GM12878 (cell line): ENCODE results near the gene TECPR1. TPM values are rescaled to one million over a fixed set of nuclear protein-coding genes. Genes with fewer than 3 reads are reported as not detected.
A peak's percentile ranks its signal among the peaks of the same experiment; 100 is the strongest.

Source experiments
- ATAC-seq: fragments of 200-7000 bp; cut with Tn5 transposase; 3 replicates; pipeline ENCODE4 v1.9.1; 2020; ENCODE audit warnings: mild to moderate bottlenecking, moderate library complexity
- BruUV-seq: library from RNA; stranded (reverse); fragments of 400-500 nt; replicated peaks from 2 replicates; lab custom pipeline; 2021; lab: Mats Ljungman, UMichigan
- CTCF ChIA-PET: fragments of 300-600 bp; sonication (Branson Sonifier 250); formaldehyde crosslinking; extraction: SDS; loops from one replicate; lab custom pipeline; 2021; ENCODE audit warnings: inconsistent platforms; lab: Yijun Ruan, JAX
- POLR2A ChIA-PET: fragments of 350-600 bp; formaldehyde crosslinking; extraction: SDS; loops from one replicate; lab custom pipeline; 2021; ENCODE audit warnings: inconsistent platforms; lab: Charles Lee
- RAD21 ChIA-PET: fragments of 300-600 bp; sonication (Branson Sonifier 250); formaldehyde crosslinking; loops from one replicate; lab custom pipeline; 2023; ENCODE audit warnings: antibody characterized with exemption; ENCODE audit not compliant: unreplicated experiment; lab: Charles Lee
- SMC1A ChIA-PET: fragments of 300-600 bp; sonication (Branson Sonifier 250); formaldehyde crosslinking; loops from one replicate; lab custom pipeline; 2023; ENCODE audit not compliant: unreplicated experiment, uncharacterized antibody; lab: Charles Lee
- DNase-seq: peaks from one replicate; pipeline ENCODE4 v3.0.0-alpha.2; 2011; ENCODE audit warnings: low read depth, low spot score
- FAIRE-seq: peaks from 3 replicates; lab custom pipeline; 2011; peaks lifted over from hg19 to GRCh38; lab: Jason Lieb, UNC
- H2AFZ ChIP-seq: 2 replicates; pipeline ENCODE4 v1.6.0; 2011; ENCODE audit warnings: low read depth, low read length, control low read depth; ENCODE audit not compliant: control insufficient read depth
- H3K27ac ChIP-seq: 2 replicates; pipeline ENCODE4 v1.5.1; 2011; ENCODE audit warnings: control low read depth; ENCODE audit not compliant: control insufficient read depth, insufficient read depth
- H3K27me3 ChIP-seq, 2 experiments: replicated peaks in 1 of 2; 2 replicates each; pipeline versions ENCODE4 v1.6.0 to v1.6.1; 2011; ENCODE audit warnings: low read length in 1 of 2; ENCODE audit not compliant: control insufficient read depth in 2 of 2, insufficient read depth in 2 of 2
- H3K36me3 ChIP-seq, 2 experiments: 2 replicates each; pipeline ENCODE4 v1.5.1; 2011; ENCODE audit warnings: low read length in 1 of 2; ENCODE audit not compliant: control insufficient read depth in 2 of 2, insufficient read depth in 2 of 2
- H3K4me1 ChIP-seq: 2 replicates; pipeline ENCODE4 v1.6.1; 2011; ENCODE audit warnings: mild to moderate bottlenecking, low read length, moderate library complexity, mixed read lengths; ENCODE audit not compliant: control insufficient read depth, insufficient read depth
- H3K4me2 ChIP-seq: 2 replicates; pipeline ENCODE4 v1.6.0; 2011; ENCODE audit warnings: control low read depth; ENCODE audit not compliant: control insufficient read depth, insufficient read depth
- H3K4me3 ChIP-seq: fragments of 200-600 bp; sonication (generic); 2 replicates; pipeline ENCODE4 v1.5.1; 2016
- H3K79me2 ChIP-seq: 2 replicates; pipeline ENCODE4 v1.6.0; 2011; ENCODE audit warnings: low read length; ENCODE audit not compliant: control insufficient read depth, insufficient read depth
- H3K9ac ChIP-seq: 2 replicates; pipeline ENCODE4 v1.8.0; 2011; ENCODE audit warnings: low read length, control low read depth, mixed read lengths; ENCODE audit not compliant: control insufficient read depth, insufficient read depth
- H3K9me3 ChIP-seq: replicated peaks from 3 replicates; pipeline ENCODE4 v1.5.1; 2011; ENCODE audit warnings: mild to moderate bottlenecking, low read length; ENCODE audit not compliant: control insufficient read depth, insufficient read depth
- H4K20me1 ChIP-seq: 2 replicates; pipeline ENCODE4 v1.6.0; 2011; ENCODE audit not compliant: control insufficient read depth, insufficient read depth
- CEBPB ChIP-seq, 2 experiments: fragments of 150-350 bp in 1 of 2; IDR thresholded peaks; 2 replicates each; pipeline ENCODE4 v1.6.1; 2012 to 2014; ENCODE audit warnings: low read depth in 2 of 2, low read length in 2 of 2, borderline replicate concordance in 1 of 2, inconsistent platforms in 1 of 2
- LARP7 ChIP-seq: fragments of 450-650 bp; IDR thresholded peaks from 2 replicates; pipeline ENCODE4 v1.6.1; 2017; ENCODE audit warnings: mild to moderate bottlenecking
- PAX8 ChIP-seq: fragments of 450-650 bp; IDR thresholded peaks from 2 replicates; pipeline ENCODE4 v1.6.1; 2017; ENCODE audit warnings: mild to moderate bottlenecking, moderate library complexity
- POLR2A ChIP-seq: IDR thresholded peaks from 2 replicates; pipeline ENCODE4 v1.6.1; 2011; ENCODE audit warnings: low read depth, mild to moderate bottlenecking, low read length
- RAD51 ChIP-seq: fragments of 450-650 bp; IDR thresholded peaks from 2 replicates; pipeline ENCODE4 v1.6.1; 2016; ENCODE audit warnings: moderate library complexity, mild to moderate bottlenecking, inconsistent platforms
- SMAD1 ChIP-seq: fragments of 450-650 bp; IDR thresholded peaks from 2 replicates; pipeline ENCODE4 v1.6.1; 2018; ENCODE audit warnings: mild to moderate bottlenecking, low read depth; ENCODE audit not compliant: partially characterized antibody
- SMAD5 ChIP-seq: IDR thresholded peaks from 2 replicates; pipeline ENCODE4 v1.6.1; 2016; ENCODE audit warnings: antibody characterized with exemption, low read depth
- SREBF2 ChIP-seq: IDR thresholded peaks from 2 replicates; pipeline ENCODE4 v1.6.1; 2012; ENCODE audit warnings: mild to moderate bottlenecking, low read length
- TAF1 ChIP-seq: IDR thresholded peaks from 2 replicates; pipeline ENCODE4 v1.6.1; 2011; ENCODE audit warnings: mild to moderate bottlenecking, low read depth, low read length, borderline replicate concordance
- whole genome bisulfite sequencing: methylation state at CpG from one replicate; pipeline ENCODE4 v1.1.6; 2016; ENCODE audit warnings: low lambda C conversion rate; ENCODE audit not compliant: insufficient replicate concordance, insufficient coverage; ENCODE audit errors: missing lambda C conversion rate; 5-methylcytosine and 5-hydroxymethylcytosine counted together
- in situ Hi-C: fragments of 300-500 bp; cut with MboI; formaldehyde crosslinking; loops from 9 replicates; pipeline ENCODE4 v1.14.3; 2018; ENCODE audit warnings: mixed read lengths
- intact Hi-C: fragments of 100-400 bp; cut with micrococcal nuclease; formaldehyde crosslinking; loops from one replicate; pipeline ENCODE4 v1.14.2; 2022; ENCODE audit not compliant: unreplicated experiment
- polyA plus RNA-seq, 11 experiments: library from polyadenylated mRNA; depleted of rRNA in 4 of 11; unstranded in 6 of 11; stranded (reverse) in 5 of 11; fragments of >200 nt; fragmentation: Nextera tagmentation in 4 of 11; fragmentation: Illumina TruSeq in 1 of 11; extraction: Ambion mirVana in 4 of 11; extraction: Trizol in 1 of 11; gene quantifications; 1 replicate in 1 of 11; 2 replicates in 10 of 11; pipeline versions ENCODE4 v1.2.1 to v1.2.3, GENCODE V29; 2011 to 2016; ENCODE audit warnings: inconsistent platforms in 2 of 11, missing spikeins in 2 of 11, low read depth in 1 of 11
- total RNA-seq, 4 experiments: library from RNA; depleted of rRNA in 3 of 4; stranded (reverse); fragments of >200 nt in 3 of 4; fragmentation: Illumina TruSeq in 1 of 4; extraction: Trizol in 1 of 4; gene quantifications; 2 replicates each; pipeline versions ENCODE4 v1.2.1 to v1.2.3, GENCODE V29; 2013 to 2021
- TF ChIP-seq, protein P1 (sequence below): IDR thresholded peaks from 2 replicates; pipeline ENCODE4 v1.6.1; 2012; ENCODE audit warnings: low read length, inconsistent platforms
- TF ChIP-seq, protein P2 (sequence below): IDR thresholded peaks from 2 replicates; pipeline ENCODE4 v1.6.1; 2011; ENCODE audit warnings: borderline replicate concordance, low read depth, mild to moderate bottlenecking, moderate library complexity, low read length; ENCODE audit not compliant: insufficient read depth, poor library complexity, severe bottlenecking

The TECPR1 gene
- total and polyA plus RNA-seq, 10 of the 15 experiments (the other 5 are each of a cell fraction or from before 2014, with no cell fraction given), result 0.26 to 16.8 (median 4.2) TPM

DNA sequence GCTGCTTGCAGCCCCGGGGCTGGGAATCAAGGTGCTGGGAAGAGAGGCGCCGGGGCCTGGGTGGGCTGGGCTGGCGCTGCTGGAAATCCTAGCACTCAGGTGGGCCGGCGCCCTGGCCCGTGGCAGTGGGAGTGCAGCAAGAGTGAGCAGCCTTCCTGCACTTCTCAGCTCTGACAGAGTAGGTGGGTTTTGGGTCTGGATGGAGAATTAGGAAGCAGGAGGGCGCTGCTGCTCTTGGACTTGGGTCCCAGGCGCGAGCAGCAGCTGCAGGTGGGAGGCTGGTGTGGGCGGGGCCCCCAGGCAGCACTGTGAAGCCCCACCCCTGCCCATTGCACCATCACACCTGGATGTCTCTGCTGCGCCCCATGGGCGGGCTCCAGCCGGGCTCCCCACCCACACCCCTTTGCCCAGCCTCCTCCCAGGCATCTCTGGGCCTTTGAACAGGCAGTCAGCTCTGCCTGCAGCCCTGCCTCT lies 35.5 kb upstream of the TECPR1 start:
- RAD21 ChIA-PET, result no interaction called here
- WGBS, result 90% methylated on average over 11 of the region's 14 CpGs
- H3K9ac ChIP-seq, result no peak overlapping the region
- ATAC-seq (peak; percentile 13; the same call in 2 of the 3 replicates), FAIRE-seq (no peak), DNase-seq (no peak)
- no peaks in the 10 kb centered on the region for H4K20me1 ChIP-seq
- H3K9me3 ChIP-seq, result no peaks in the 10 kb centered on the region
- peaks cover 2% of the 10 kb centered on the region; the same call in 1 of the 2 replicates for H3K79me2 ChIP-seq
- no peak overlapping the region for H3K4me3 ChIP-seq
- POLR2A ChIA-PET, result no interaction called here
- SMC1A ChIA-PET, result interaction anchor here (1.1 kb wide), 1 partner anchor 121 kb away, joined by 3 read pairs; no protein-coding TSS in a partner anchor
- BruUV-seq, result no TSS peak
- no peak overlapping the region for H2AFZ ChIP-seq
- H3K36me3 ChIP-seq, result peaks cover 3 to 7% of the 10 kb centered on the region in 2 experiments
- in situ Hi-C loops, result no loop called here
- H3K27me3 ChIP-seq, result no peaks in the 10 kb centered on the region
- TF ChIP-seq SREBF2 (no peak), LARP7 (no peak), RAD51 (no peak), SMAD1 (no peak), PAX8 (no peak), POLR2A (peak; percentile 22; the same call in 1 of the 2 replicates), SMAD5 (no peak), TAF1 (no peak), CEBPB (IDR thresholded peaks at IDR 0.05; ENCODE audit: borderline replicate concordance in 1 of 2, low read depth in 2 of 2, low read length in 2 of 2) (no peak)
- TF ChIP-seq, protein P1, sequence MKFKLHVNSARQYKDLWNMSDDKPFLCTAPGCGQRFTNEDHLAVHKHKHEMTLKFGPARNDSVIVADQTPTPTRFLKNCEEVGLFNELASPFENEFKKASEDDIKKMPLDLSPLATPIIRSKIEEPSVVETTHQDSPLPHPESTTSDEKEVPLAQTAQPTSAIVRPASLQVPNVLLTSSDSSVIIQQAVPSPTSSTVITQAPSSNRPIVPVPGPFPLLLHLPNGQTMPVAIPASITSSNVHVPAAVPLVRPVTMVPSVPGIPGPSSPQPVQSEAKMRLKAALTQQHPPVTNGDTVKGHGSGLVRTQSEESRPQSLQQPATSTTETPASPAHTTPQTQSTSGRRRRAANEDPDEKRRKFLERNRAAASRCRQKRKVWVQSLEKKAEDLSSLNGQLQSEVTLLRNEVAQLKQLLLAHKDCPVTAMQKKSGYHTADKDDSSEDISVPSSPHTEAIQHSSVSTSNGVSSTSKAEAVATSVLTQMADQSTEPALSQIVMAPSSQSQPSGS, result no peak
- TF ChIP-seq, protein P2, sequence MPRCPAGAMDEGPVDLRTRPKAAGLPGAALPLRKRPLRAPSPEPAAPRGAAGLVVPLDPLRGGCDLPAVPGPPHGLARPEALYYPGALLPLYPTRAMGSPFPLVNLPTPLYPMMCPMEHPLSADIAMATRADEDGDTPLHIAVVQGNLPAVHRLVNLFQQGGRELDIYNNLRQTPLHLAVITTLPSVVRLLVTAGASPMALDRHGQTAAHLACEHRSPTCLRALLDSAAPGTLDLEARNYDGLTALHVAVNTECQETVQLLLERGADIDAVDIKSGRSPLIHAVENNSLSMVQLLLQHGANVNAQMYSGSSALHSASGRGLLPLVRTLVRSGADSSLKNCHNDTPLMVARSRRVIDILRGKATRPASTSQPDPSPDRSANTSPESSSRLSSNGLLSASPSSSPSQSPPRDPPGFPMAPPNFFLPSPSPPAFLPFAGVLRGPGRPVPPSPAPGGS, result peak; percentile 48
- intact Hi-C loops, result no loop called here
- peaks cover 3% of the 10 kb centered on the region for H3K4me1 ChIP-seq
- CTCF ChIA-PET, result interaction anchor here (2.8 kb wide), 1 partner anchor 114 kb away, joined by 10 read pairs; the partner anchor contains the start of gene BAIAP2L1
- H3K27ac ChIP-seq, result no peak overlapping the region
- no peak overlapping the region for H3K4me2 ChIP-seq
